Neutrophil (primary cell): ENCODE measurements around the gene ADAMTSL3.

Source experiments
- H3K27ac ChIP-seq: fragments of 200-600 bp; sonication (generic); 2 replicates; pipeline ENCODE4 v1.5.1; 2016; ENCODE audit warnings: mild to moderate bottlenecking, moderate library complexity
- H3K27me3 ChIP-seq: fragments of 200-600 bp; sonication (generic); 2 replicates; pipeline ENCODE4 v1.6.0; 2016; ENCODE audit warnings: mild to moderate bottlenecking
- H3K36me3 ChIP-seq: fragments of 200-600 bp; sonication (generic); 2 replicates; pipeline ENCODE4 v1.5.1; 2017
- H3K4me1 ChIP-seq, 2 experiments: fragments of 200-600 bp in 1 of 2; sonication (generic) in 1 of 2; 1 replicate in 1 of 2; 2 replicates in 1 of 2; pipeline versions ENCODE4 v1.5.1 to v1.6.1; 2013 to 2016; ENCODE audit warnings: low read depth in 1 of 2, low read length in 1 of 2, mild to moderate bottlenecking in 1 of 2, moderate library complexity in 1 of 2; ENCODE audit not compliant: control insufficient read depth in 1 of 2, insufficient read depth in 1 of 2
- H3K4me3 ChIP-seq, 2 experiments: fragments of 200-600 bp in 1 of 2; sonication (generic) in 1 of 2; 1 replicate in 1 of 2; 2 replicates in 1 of 2; pipeline ENCODE4 v1.5.1; 2013 to 2016; ENCODE audit warnings: low read depth in 1 of 2, low read length in 1 of 2, mild to moderate bottlenecking in 1 of 2, moderate library complexity in 1 of 2
- H3K9me3 ChIP-seq: fragments of 200-600 bp; sonication (generic); 2 replicates; pipeline ENCODE4 v1.5.1; 2016
- TF ChIP-seq, protein P1 (sequence below): fragments of 200-600 bp; sonication (generic); IDR thresholded peaks from 2 replicates; pipeline ENCODE4 v1.5.1; 2016; ENCODE audit warnings: antibody characterized with exemption

ADAMTSL3 gene

DNA sequence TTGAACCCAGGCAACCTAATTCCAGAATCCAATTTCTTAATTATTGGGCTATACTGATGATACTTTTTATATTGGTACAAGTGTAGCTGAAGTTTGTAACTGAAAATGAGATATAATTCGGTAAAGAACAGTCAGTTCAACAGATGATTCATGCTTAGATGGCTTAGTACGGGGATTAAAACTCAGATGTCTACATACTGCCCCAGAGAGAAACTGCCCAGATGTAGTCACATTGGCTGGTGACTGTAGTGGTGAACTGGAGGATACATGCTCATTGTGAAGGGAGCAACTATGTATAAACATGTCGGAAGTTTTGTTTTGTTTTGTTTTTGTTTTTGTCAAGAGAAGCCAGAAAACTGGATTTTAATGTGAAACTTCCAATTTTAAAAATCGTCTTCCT is 179.6 kb downstream of the ADAMTSL3 start:
- no peaks in the 10 kb centered on the region for H3K9me3 ChIP-seq
- no peaks in the 10 kb centered on the region for H3K4me1 ChIP-seq
- H3K27me3 ChIP-seq = no peaks in the 10 kb centered on the region
- H3K36me3 ChIP-seq = no peaks in the 10 kb centered on the region
- TF ChIP-seq, protein P1, sequence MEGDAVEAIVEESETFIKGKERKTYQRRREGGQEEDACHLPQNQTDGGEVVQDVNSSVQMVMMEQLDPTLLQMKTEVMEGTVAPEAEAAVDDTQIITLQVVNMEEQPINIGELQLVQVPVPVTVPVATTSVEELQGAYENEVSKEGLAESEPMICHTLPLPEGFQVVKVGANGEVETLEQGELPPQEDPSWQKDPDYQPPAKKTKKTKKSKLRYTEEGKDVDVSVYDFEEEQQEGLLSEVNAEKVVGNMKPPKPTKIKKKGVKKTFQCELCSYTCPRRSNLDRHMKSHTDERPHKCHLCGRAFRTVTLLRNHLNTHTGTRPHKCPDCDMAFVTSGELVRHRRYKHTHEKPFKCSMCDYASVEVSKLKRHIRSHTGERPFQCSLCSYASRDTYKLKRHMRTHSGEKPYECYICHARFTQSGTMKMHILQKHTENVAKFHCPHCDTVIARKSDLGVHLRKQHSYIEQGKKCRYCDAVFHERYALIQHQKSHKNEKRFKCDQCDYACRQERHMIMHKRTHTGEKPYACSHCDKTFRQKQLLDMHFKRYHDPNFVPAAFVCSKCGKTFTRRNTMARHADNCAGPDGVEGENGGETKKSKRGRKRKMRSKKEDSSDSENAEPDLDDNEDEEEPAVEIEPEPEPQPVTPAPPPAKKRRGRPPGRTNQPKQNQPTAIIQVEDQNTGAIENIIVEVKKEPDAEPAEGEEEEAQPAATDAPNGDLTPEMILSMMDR = no peak
- H3K27ac ChIP-seq = no peak overlapping the region
- H3K4me3 ChIP-seq = no peak overlapping the region

DNA sequence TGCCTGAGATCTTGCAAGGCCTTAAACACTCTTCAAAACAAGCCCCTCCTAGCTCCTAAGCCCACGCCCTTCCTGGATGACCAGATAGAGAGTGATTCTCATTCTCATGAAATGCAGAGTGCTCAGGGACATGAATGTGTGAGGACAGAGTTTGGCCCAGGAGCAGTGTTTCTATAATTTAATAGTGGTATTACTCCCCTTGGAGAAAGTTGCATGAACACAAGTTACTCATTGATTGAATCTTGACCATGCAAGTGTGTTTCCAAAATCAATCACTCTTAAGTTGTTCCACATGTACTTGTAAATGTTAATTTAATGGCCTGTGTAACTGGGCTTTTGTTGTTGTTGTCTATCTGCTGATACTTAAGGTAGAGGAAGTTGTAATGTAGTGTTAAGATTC is 181.6 kb downstream of the ADAMTSL3 start:
- TF ChIP-seq, protein P1 = no peak
- Histone ChIP-seq H3K4me3 (no peak overlapping the region), H3K4me1 (no peaks in the 10 kb centered on the region), H3K36me3 (no peaks in the 10 kb centered on the region), H3K27me3 (no peaks in the 10 kb centered on the region), H3K9me3 (no peaks in the 10 kb centered on the region), H3K27ac (no peak overlapping the region)

DNA sequence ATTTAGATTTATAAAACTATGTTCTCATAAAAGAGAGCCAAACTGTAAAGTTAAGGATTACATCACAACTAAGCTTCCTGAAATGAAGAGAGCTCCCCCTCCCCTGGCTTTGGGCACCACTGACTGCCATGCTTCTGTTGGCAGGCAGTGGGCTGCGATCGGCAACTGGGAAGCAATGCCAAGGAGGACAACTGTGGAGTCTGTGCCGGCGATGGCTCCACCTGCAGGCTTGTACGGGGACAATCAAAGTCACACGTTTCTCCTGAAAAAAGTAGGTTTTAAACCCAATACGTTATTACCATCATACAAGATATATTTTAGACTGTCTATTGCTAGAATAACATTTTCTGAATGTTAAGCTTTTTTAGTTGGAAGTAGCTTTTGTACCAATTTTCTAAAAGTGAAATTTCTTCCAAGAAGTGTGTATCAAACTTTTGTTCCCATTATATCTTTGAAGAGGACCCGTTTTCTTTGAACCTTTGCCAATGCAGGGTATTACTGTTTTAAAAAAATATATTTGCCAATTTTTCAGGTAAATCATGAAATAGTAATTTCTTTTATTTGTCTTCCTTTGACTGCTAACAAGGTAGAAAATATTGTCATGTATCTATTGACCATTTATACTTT is 184.1 kb downstream of the ADAMTSL3 start:
- Histone ChIP-seq H3K4me1 (no peaks in the 10 kb centered on the region), H3K9me3 (no peaks in the 10 kb centered on the region), H3K36me3 (no peaks in the 10 kb centered on the region), H3K27ac (no peak overlapping the region), H3K27me3 (no peaks in the 10 kb centered on the region), H3K4me3 (no peak overlapping the region)
- TF ChIP-seq, protein P1 = no peak

DNA sequence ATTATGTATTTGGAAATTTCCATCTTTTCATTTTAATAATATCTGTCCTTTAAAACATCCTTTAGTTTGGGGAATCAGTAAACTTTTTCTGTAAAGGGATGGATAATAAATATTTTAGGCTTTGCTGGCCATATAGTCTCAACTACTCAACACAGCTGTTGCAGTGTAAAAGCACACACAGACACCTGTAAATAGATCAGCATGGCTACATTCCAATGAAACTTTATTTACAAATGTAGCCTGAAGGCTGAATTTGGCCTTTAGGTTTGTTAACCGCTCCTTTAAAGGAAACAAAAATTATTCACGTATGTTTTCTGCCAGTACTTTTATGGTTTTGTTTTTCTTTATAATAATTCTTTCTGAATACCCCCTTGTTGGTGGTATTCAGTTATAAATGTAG is 184.8 kb downstream of the ADAMTSL3 start:
- Histone ChIP-seq H3K4me3 (no peak overlapping the region), H3K4me1 (no peaks in the 10 kb centered on the region), H3K27ac (no peak overlapping the region), H3K36me3 (no peaks in the 10 kb centered on the region), H3K27me3 (no peaks in the 10 kb centered on the region), H3K9me3 (no peaks in the 10 kb centered on the region)
- TF ChIP-seq, protein P1 = no peak

DNA sequence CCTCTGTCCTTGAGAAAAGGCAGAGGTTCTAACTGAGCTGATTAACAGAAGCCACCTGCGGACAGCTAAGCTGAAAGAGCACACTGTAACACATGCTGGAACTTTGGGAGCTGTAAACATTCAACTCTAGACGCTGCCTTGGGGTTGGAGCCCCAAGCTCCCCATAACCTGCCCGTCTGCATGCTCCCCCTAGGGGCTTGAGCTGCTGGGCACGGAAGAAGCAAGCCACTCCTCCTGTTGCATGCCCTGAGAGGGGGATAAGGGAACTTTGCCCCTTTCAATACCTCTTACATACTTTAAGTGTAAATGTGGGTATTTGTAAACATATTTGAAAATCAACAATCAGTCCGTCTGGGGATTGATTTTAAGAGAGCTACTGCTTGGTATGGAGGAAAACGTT is 188.4 kb downstream of the ADAMTSL3 start:
- H3K9me3 ChIP-seq = no peaks in the 10 kb centered on the region
- H3K4me1 ChIP-seq = no peaks in the 10 kb centered on the region
- H3K27me3 ChIP-seq = no peaks in the 10 kb centered on the region
- H3K36me3 ChIP-seq = no peaks in the 10 kb centered on the region
- H3K4me3 ChIP-seq = no peak overlapping the region
- H3K27ac ChIP-seq = no peak overlapping the region
- TF ChIP-seq, protein P1 = no peak
